HG03066 (cell line): ENCODE results near the gene MMP3.
A peak's percentile ranks its signal among the peaks of the same experiment; 100 is the strongest.

Source experiments
- ATAC-seq: cut with Tn5 transposase; IDR thresholded peaks from one replicate; pipeline ENCODE4 v1.9.1; 2021; ENCODE audit warnings: low read depth; ENCODE audit not compliant: unreplicated experiment

Gene MMP3

GRCh38 chr11:102833731-102834130 lies 9.7 kb downstream of the MMP3 start:
- ATAC-seq: no peak

DNA sequence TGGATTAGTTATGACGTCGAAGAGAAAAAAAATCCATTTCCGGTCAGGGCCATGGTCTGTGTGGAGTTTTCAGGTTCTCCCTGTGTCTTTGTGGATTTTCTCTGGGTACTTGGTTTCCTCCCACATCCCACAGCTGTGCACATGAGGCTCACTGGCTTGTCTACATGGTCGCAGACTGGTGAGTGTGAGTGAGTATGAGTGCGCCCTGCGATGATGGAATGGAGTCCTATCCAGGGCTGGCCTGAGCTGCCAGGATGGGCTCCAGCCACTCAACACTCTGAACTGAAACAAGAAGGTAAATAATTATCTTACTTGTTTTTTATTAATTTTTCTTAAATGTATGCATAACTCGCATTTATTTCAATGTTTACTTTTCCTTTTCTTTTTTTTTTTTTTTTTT lies 10.8 kb downstream of the MMP3 start:
- no peak for ATAC-seq

DNA sequence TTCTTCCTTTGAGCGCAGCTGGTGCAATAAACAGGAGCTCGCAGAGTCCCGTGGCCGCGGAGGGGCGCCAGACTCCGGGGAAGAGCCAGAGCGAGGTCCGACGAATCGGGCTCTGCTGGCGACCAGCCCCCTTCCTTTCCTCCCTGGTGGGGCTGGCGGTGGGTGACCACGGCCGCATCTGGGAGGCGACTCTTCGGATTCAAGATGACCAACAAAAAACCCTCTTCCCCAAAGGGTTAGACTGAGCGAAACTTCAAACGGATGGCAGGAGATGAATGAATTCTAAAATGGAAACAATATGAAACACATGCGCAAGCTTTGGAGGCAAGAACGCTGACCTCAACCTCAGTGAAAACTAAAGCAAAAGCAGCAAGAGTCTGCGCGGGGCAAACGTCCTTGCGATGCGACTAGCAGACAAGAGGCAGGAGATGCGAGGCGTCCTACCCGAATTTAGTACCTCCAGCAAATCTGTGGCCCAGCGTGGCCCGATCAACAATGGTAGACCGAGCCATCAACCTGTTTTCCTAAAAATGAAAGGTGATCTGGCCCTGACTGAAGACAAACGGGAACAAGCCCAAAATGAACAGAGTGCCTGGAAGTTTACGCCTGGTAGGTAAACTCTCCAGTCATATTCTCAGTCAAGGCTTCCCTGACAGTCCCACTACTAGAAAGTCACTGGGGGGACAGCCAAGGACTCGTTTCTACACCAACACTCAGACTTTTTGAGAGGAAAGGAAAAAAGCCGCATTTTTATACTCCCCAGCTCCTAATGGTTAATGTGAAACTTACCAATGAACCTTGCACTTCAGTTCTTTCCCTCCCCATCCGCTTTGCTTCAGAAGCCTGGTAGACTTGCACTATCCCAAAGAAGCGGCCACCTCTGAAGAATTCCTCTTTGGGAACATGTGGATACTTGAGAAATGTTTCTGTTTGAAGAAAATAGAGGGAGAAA lies 11.6 kb downstream of the MMP3 start:
- ATAC-seq: no peak

- no peak for ATAC-seq
Measured at GRCh38 chr11:102831128-102831488, 12.3 kb downstream of the MMP3 start.

DNA sequence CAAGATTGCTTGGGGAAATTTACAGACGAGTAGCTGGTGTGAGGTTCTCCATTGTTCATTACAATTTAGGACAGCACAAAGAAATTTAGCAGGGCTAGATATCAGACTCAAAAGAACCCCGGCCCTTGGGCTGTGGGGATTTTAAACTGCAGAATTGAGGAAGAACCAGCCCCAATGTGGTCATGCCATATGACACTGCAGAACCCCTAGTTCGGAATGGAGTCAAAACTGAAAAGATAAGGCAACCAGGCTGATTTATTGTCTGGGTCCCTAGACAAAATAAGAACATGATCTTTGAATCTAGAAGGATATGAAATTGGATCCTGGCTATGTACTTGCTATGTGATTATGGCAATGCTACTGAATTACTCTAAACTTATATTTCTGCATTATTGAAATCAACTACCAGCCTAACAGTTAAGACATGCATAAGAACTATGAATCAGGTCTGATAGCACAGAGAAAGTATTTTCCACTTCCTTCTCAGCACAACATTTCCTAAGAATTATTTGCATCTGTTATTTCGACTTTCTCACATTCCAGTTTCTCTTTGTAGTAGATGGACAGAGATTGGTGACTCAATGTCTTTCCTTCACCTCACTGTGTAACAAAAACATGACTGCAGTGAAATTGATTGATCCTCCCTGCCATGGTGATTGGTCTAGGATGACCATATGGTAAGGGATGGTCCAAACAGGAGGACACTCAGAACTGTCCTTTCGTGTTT lies 13.2 kb downstream of the MMP3 start:
- no peak for ATAC-seq

DNA sequence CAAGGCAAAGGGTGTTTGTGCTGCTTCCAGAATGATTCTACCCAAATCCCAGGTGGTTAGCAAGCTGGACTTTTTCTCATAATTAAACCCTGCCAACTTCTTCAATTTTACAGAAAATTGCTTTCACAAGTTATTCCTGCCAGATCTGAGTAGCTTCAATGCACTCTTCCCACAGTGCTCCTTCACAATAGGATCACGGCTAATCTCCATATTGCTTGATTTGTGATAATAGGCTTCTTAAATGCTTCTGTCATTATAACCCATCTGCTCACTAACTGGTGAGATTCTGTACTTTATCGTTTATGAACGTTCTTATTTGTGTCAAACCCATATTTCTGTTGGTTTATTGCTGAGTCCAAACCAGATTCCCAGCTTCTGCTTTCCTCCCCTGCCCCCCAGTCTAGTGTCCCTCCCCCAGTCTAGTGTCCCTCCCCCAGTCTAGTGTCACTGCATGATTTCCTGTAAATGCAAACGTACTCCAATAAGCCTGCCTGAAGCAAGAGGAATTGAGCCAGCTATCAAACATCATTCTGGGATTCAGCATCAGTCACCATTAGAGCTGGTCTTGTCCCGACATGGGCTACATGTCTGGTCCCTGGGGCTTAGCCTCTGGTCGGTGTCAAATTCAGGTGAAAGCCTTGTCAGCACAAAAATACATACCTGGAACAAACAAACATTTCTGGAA lies 14.0 kb downstream of the MMP3 start:
- no peak for ATAC-seq

DNA sequence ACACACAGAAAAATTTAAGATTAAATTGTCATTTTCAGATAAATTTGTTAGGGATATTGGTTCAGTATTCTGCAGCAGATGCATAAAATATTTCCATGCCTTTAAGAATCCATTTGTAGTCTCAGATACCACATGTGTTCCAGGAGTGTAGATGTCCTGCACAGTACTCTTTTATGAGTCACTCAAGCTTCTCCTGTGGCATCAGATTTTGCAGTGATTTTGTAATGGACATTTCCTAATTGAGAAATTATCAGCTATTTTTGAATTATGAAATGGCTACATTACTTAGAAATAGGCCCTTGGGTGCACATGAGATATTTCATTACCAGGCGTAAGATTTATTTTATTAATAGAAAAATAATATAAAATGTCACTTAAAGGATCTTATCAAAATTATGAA lies 18.9 kb downstream of the MMP3 start:
- ATAC-seq: no peak

DNA sequence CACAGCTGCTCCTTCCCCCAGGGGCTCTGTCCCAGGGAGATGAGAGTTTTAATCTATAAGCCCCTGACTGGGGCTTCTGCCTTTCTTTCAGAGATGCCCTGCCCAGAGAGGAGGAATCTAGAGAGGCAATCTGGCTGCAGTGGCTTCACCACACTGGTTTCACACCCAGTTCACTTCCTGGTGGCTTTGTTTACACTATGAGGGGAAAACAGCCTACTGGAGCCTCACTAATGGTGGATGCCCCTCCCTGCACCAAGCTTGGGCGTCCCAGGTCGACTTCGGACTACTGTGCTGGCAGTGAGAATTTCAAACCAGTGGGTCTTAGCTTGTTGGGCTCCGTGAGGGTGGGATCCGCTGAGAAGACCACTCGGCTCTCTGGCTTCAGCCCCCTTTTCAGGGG lies 23.9 kb downstream of the MMP3 start:
- no peak for ATAC-seq

- ATAC-seq: no peak
Measured at GRCh38 chr11:102813484-102813883, 29.9 kb downstream of the MMP3 start.

DNA sequence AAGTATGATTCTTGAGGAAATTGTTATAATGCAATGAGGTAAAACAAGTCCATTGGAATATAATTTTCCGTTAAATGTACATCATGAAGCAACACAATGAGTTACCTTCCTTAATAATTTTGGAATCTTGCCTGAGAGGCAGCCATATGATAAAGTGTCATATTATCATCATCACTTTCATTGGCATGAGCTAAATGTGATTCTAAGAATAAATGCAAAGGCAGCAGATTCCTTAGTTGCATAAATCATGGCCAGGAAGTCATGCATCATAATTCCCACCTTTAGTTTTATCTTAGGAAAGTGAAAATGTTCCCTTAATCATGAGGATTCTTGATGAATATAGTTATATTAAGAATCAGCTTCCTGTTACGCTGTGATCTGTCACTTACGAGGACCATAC lies 31.2 kb downstream of the MMP3 start:
- ATAC-seq: no peak

DNA sequence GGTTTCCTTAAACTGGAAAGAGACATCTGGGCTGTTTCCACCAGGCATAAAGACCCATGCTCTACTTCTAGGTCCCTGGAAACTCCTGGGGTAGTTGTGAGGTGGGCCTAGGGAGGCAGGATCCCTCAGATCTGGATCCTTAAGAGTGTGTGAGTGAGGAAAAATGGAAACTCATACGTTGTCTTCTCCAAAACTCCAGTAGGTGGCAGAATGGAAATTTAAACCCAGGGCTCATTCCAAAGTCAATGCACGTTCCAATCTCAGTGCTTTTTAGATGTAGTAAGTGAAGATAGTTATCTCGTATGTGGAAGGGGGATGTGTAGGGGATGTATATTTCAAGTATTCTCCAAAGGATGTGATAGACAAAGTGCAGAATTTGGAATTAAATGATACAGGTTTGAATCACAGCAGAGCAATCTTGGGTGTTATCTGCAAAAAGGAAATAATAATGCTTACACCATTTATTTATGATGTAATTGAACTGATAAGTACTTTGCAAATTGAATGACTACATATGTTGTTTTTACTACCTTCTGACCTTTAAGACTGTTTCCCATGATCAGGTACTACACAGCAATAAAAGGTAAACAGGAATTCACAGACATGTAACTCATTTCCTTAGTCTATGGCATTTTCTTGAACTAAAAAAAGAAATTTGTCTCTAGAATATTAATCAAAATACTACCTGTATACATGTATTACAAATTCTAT lies 32.3 kb downstream of the MMP3 start:
- no peak for ATAC-seq

GRCh38 chr11:102809971-102810370 lies 33.4 kb downstream of the MMP3 start:
- no peak for ATAC-seq

GRCh38 chr11:102807921-102808320 lies 35.5 kb downstream of the MMP3 start:
- no peak for ATAC-seq

DNA sequence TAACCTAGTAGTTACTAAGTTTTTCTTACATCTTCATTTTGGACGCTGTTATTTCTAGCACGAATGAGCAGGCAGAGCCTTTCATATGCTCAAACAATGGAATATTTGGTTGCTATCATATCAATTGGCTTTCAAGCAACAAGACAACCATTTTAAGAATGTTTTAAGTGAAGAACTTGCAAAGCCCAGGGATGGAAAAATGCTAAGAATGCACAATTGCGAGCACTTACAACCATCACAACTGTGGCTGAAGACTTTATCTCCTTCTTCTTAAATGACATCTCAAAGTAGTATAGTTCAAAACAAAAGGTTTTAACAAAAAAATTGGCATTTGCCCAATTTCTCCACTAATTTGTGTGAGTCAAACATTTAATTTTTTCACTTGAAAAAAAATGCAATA lies 37.1 kb downstream of the MMP3 start:
- no peak for ATAC-seq

DNA sequence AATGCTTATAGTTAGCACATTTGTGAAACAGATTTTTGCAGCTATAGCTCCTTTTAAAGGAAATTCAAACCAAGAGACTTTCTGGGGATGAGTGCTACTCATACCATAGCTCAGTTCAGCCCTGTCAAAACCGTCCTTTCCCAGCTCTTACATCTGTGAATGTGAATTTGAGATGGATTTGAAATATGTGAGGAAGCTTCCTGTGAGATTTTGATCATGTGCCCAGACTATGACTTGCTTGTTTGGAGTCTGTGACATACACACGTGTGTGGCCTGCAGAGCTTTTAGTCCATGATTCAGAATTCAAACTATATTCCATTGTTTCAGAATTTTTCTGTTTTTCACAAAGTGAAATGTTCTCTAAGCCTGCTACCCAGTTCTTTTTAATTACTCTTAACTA lies 41.1 kb downstream of the MMP3 start:
- no peak for ATAC-seq

DNA sequence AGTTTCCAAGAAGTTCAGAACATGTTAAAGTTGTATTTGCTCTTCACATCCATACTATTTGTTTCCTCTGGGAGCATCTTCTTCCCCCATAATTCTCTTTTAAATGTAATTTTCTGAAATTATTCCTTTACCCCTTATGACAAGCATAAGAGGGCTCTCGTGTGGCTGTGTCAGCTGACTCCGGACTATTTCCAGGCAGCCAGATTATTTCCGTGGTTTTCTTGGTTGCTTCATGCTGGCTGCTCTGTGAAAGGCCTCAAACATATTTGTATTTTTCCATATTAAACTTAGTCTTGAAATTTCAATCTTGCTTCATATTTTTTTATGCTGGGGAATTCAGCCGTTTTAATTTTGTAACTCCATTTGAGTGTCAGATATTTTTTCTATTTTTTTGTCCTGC lies 42.6 kb downstream of the MMP3 start:
- no peak for ATAC-seq

DNA sequence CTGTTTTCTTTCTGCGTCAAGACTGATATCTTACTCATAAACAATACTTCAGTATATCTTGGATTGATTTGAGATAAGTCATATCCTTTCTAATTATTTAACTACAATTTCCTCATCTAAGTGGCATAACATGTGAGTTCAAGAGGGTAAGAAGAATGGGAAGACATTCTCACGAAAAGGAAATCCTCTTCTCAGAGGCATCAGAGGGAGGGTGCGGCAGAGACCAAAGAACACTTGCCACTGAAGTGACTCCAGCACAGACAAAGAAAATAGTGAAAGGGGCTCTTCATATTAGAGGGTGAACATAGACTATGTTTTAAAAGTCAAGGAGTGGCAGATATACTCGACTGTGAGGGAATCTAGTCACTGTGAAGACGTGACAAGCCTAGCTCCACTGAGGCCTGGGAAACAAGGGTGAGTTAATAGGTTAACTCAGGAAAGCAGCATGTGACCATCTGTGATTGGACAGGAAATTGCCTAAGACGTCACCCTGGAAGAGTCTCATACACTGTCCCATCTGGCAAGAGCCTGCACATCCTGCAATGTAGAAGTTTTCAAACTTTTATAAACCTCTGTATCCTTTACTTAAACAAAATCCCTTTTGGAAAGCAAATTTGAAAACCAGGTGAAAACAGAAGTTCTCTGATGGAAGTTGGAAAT lies 43.6 kb downstream of the MMP3 start:
- ATAC-seq: no peak

GRCh38 chr11:102798012-102798746 lies 45.2 kb downstream of the MMP3 start, which contains the start of gene MMP1:
TSS of gene MMP1 (minus strand) at chr11:102798160. CDS start at chr11:102798092, 68 bp downstream.
- ATAC-seq: no peak

DNA sequence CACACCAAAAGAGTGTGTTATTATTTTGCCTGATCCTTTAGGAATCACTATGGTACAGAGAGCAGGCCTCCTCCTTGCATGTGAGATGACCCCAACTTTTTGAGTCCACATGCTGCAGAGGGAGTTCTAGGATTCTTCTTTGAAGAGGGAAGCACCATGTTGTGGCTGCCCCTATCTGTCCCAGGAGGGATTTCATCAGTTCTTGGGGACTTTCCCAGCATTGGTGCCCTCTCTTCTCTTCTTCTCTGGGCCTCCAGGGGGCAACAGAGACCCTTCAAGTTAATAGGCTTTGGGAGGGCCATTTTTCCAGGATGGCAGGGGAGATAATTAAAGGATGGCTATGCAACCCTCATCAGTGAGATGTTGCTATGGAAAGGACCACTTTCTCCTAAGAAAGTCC lies 49.0 kb downstream of the MMP3 start:
- ATAC-seq: peak; percentile 87
